HEK293T (cell line): ENCODE measurements around the gene TMEM187.

ENCODE experiments used
- BHLHE40 ChIP-seq: fragments of 450-650 bp; IDR thresholded peaks from 2 replicates; pipeline ENCODE4 v1.6.1; 2016; ENCODE audit warnings: mild to moderate bottlenecking, moderate library complexity, borderline replicate concordance
- ELF4 ChIP-seq: fragments of 450-650 bp; IDR thresholded peaks from 2 replicates; pipeline ENCODE4 v1.6.1; 2017; ENCODE audit warnings: antibody characterized with exemption
- FOXA1 ChIP-seq: fragments of 450-650 bp; IDR thresholded peaks from 2 replicates; pipeline ENCODE4 v1.6.1; 2016; ENCODE audit warnings: mild to moderate bottlenecking
- FOXK2 ChIP-seq: fragments of 450-650 bp; IDR thresholded peaks from 2 replicates; pipeline ENCODE4 v1.6.1; 2016; ENCODE audit warnings: mild to moderate bottlenecking
- FOXM1 ChIP-seq: fragments of 450-650 bp; IDR thresholded peaks from 2 replicates; pipeline ENCODE4 v1.6.1; 2017; ENCODE audit warnings: mild to moderate bottlenecking, borderline replicate concordance
- HDGF ChIP-seq: fragments of 450-650 bp; IDR thresholded peaks from 2 replicates; pipeline ENCODE4 v1.6.1; 2017; ENCODE audit warnings: antibody characterized with exemption, borderline replicate concordance
- LEF1 ChIP-seq: fragments of 450-650 bp; IDR thresholded peaks from 2 replicates; pipeline ENCODE4 v1.6.1; 2017; ENCODE audit warnings: mild to moderate bottlenecking, borderline replicate concordance
- PKNOX1 ChIP-seq: fragments of 450-650 bp; IDR thresholded peaks from 2 replicates; pipeline ENCODE4 v1.6.1; 2016
- SUZ12 ChIP-seq: fragments of 450-650 bp; IDR thresholded peaks from 2 replicates; pipeline ENCODE4 v1.6.1; 2016; ENCODE audit warnings: mild to moderate bottlenecking
- TARDBP ChIP-seq: fragments of 450-650 bp; IDR thresholded peaks from 2 replicates; pipeline ENCODE4 v1.6.1; 2016

GRCh38 chrX:154013001-154013421, 40.5 kb downstream of the TMEM187 start:
- TF ChIP-seq PKNOX1 (no peak), HDGF (no peak), FOXA1 (no peak), FOXM1 (no peak), FOXK2 (no peak), LEF1 (no peak), ELF4 (no peak), TARDBP (no peak), BHLHE40 (no peak), SUZ12 (no peak)
